Right lobe of liver (tissue), 4 donors: Measurements from ENCODE around the gene LENG8.

Experiments
- POLR2A ChIP-seq: fragments of 450-650 bp; IDR thresholded peaks from one replicate; pipeline ENCODE4 v1.6.1; 2017; ENCODE audit warnings: antibody characterized with exemption, mild to moderate bottlenecking
- TF ChIP-seq, protein P1 (sequence below), 4 donors: fragments of 200-600 bp in 3 of 4; fragments of 450-650 bp in 1 of 4; IDR thresholded peaks; one replicate each; pipeline versions ENCODE4 v1.5.1 to v1.8.0; 2016 to 2022; ENCODE audit warnings: antibody characterized with exemption in 4 of 4, mild to moderate bottlenecking in 2 of 4
- donor health status: DM: no; HTN: no; CAD: no.
- donor health status: DM: no; HTN: no; CAD: no.
- donor health status: DM: no; HTN: yes; CAD: no.

GRCh38 chr19:54434873-54435214, 14.2 kb upstream of the LENG8 start:
- TF ChIP-seq, protein P1, sequence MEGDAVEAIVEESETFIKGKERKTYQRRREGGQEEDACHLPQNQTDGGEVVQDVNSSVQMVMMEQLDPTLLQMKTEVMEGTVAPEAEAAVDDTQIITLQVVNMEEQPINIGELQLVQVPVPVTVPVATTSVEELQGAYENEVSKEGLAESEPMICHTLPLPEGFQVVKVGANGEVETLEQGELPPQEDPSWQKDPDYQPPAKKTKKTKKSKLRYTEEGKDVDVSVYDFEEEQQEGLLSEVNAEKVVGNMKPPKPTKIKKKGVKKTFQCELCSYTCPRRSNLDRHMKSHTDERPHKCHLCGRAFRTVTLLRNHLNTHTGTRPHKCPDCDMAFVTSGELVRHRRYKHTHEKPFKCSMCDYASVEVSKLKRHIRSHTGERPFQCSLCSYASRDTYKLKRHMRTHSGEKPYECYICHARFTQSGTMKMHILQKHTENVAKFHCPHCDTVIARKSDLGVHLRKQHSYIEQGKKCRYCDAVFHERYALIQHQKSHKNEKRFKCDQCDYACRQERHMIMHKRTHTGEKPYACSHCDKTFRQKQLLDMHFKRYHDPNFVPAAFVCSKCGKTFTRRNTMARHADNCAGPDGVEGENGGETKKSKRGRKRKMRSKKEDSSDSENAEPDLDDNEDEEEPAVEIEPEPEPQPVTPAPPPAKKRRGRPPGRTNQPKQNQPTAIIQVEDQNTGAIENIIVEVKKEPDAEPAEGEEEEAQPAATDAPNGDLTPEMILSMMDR (IDR thresholded peaks at IDR 0.05): no peak
- no peak for TF ChIP-seq POLR2A
